ENCODE measurements around the gene ARHGAP40.

The ARHGAP40 gene

GRCh38 chr20:38674092-38674764, 72.6 kb downstream of the ARHGAP40 start:
- peak; percentile 92 for ATAC-seq
- TF ChIP-seq ISL1 (CRISPR knock-in tag; IDR thresholded peaks at IDR 0.05) (no peak), ZNF70 (CRISPR knock-in tag; IDR thresholded peaks at IDR 0.05) (no peak), ZFP3 (CRISPR knock-in tag; IDR thresholded peaks at IDR 0.05) (no peak), PPARA (CRISPR knock-in tag; IDR thresholded peaks at IDR 0.05; ENCODE audit: borderline replicate concordance) (no peak)
- TF ChIP-seq, protein P1, sequence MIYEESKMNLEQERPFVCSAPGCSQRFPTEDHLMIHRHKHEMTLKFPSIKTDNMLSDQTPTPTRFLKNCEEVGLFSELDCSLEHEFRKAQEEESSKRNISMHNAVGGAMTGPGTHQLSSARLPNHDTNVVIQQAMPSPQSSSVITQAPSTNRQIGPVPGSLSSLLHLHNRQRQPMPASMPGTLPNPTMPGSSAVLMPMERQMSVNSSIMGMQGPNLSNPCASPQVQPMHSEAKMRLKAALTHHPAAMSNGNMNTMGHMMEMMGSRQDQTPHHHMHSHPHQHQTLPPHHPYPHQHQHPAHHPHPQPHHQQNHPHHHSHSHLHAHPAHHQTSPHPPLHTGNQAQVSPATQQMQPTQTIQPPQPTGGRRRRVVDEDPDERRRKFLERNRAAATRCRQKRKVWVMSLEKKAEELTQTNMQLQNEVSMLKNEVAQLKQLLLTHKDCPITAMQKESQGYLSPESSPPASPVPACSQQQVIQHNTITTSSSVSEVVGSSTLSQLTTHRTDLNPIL (CRISPR knock-in tag; IDR thresholded peaks at IDR 0.05; ENCODE audit: low read depth), result no peak

DNA sequence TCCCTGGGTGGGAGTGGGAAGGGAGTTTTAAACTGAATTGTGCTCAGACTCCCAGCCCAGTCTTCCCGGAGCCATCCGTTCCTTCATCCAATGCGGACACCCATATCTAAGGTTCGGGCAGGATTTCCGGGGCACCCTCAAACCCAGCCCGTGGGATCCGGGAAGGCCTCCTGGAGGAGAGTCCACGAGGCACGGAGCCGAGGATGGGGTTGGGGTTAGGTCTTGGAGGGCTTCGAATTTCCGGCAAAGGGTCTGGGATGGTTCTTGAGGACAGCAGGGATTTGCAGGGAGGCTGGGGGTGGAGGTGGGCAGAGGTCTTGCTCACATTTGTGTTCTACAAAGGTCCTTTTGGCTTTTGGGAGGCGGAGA, 73.1 kb downstream of the ARHGAP40 start:
- no peak for ATAC-seq
- TF ChIP-seq ZC3H10 (CRISPR knock-in tag; IDR thresholded peaks at IDR 0.05) (no peak), BACH2 (CRISPR knock-in tag; IDR thresholded peaks at IDR 0.05; ENCODE audit: borderline replicate concordance) (no peak), CSDC2 (CRISPR knock-in tag; IDR thresholded peaks at IDR 0.05) (no peak), ZNF565 (CRISPR knock-in tag; conservative IDR thresholded peaks at IDR 0.05; ENCODE audit: low read depth) (no peak), TOX (CRISPR knock-in tag; IDR thresholded peaks at IDR 0.05; ENCODE audit: borderline replicate concordance) (no peak), RARB (CRISPR knock-in tag; IDR thresholded peaks at IDR 0.05) (no peak), ZFP30 (CRISPR knock-in tag; IDR thresholded peaks at IDR 0.05) (no peak), GLIS3 (CRISPR knock-in tag; IDR thresholded peaks at IDR 0.05) (no peak), PATZ1 (CRISPR knock-in tag; IDR thresholded peaks at IDR 0.05; ENCODE audit: borderline replicate concordance) (no peak)
- TF ChIP-seq, protein P1 (CRISPR knock-in tag; IDR thresholded peaks at IDR 0.05; ENCODE audit: low read depth), result no peak

DNA sequence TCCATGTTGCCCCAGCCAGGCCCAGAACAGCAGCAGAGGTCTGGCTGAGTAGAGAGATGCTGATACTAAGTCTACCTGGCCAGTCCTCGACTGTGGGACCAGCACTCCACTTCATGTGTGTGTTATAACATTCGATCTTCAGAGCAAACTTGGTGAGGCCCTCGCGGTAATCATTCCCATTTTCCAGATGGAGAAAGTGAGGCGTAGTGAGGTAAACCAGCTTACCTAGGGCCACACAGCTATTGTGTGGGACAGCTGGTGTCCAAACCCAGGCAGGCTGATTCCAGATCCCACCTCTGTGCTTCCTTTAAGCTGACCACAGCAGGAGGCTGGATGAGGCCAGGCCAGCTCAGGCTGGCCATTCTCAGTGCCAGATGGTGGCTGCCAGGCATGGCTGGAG, 75.0 kb downstream of the ARHGAP40 start:
- TF ChIP-seq BACH2 (CRISPR knock-in tag; IDR thresholded peaks at IDR 0.05; ENCODE audit: borderline replicate concordance) (no peak), GLIS3 (CRISPR knock-in tag; IDR thresholded peaks at IDR 0.05) (no peak), CSDC2 (CRISPR knock-in tag; IDR thresholded peaks at IDR 0.05) (no peak), ZNF70 (CRISPR knock-in tag; IDR thresholded peaks at IDR 0.05) (no peak), OSR1 (CRISPR knock-in tag; IDR thresholded peaks at IDR 0.05) (no peak), ZNF565 (CRISPR knock-in tag; conservative IDR thresholded peaks at IDR 0.05; ENCODE audit: low read depth) (no peak), RARB (CRISPR knock-in tag; IDR thresholded peaks at IDR 0.05) (no peak), TSHZ2 (CRISPR knock-in tag; IDR thresholded peaks at IDR 0.05) (no peak), TOX (CRISPR knock-in tag; IDR thresholded peaks at IDR 0.05; ENCODE audit: borderline replicate concordance) (no peak), PATZ1 (CRISPR knock-in tag; IDR thresholded peaks at IDR 0.05; ENCODE audit: borderline replicate concordance) (no peak)
- TF ChIP-seq, protein P1 (CRISPR knock-in tag; IDR thresholded peaks at IDR 0.05; ENCODE audit: low read depth), result no peak
- ATAC-seq, result no peak
